ENCODE measurements around the gene BCL6.
A peak's percentile ranks its signal among the peaks of the same experiment; 100 is the strongest.

Gene BCL6

DNA sequence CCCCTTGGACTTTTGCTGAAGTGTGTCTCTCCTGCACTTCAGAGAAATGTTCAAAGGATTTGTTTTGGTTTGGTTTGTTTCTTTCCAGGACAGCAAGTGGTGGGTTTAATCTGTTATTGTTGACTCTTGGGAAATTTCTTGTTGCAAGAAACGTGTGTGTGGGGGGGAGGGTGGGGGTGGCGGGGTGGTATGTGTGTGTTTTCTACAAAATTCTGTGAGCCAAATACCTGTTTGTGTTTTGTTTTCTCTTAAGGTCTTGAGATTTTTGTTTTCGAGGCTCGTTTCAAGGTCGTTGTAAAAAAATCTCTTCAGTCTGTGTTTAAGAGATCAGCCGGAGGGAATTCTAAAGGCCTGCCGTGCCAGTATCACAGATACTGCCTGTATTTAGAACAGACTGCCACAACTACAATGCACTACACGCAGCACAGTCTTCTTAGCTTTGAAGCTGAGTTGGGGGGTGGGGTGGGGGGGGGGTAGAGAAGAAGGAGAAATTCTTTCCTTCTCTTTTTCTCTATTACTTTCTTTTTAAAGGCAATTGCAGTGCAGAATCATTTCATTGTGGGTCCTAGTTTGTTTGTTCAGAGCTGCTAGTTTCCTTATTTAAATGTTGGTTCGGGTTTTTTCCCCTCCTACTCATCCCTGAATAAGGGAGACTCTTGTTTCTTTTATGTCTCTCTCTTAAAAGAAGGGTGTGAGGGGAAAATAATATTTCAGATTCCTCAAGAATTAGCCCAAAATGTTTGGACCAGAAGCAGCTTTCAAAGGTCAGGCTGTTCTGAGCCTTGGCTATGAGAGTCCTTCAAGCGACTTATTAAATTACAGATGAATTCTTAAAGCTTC, 1.4 kb upstream of the BCL6 start:
- POLR2A ChIA-PET: no interaction called here
- TF ChIP-seq TARDBP (IDR thresholded peaks at IDR 0.05): no peak
- TF ChIP-seq, protein P1, sequence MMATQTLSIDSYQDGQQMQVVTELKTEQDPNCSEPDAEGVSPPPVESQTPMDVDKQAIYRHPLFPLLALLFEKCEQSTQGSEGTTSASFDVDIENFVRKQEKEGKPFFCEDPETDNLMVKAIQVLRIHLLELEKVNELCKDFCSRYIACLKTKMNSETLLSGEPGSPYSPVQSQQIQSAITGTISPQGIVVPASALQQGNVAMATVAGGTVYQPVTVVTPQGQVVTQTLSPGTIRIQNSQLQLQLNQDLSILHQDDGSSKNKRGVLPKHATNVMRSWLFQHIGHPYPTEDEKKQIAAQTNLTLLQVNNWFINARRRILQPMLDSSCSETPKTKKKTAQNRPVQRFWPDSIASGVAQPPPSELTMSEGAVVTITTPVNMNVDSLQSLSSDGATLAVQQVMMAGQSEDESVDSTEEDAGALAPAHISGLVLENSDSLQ (IDR thresholded peaks at IDR 0.05): no peak
- no peak for TF ChIP-seq ARNT (IDR thresholded peaks at IDR 0.05)
- TF ChIP-seq BHLHE40 (IDR thresholded peaks at IDR 0.05; ENCODE audit: borderline replicate concordance): no peak
- no peak for TF ChIP-seq SP1 (IDR thresholded peaks at IDR 0.05)
- TF ChIP-seq FOXM1 (IDR thresholded peaks at IDR 0.05; ENCODE audit: borderline replicate concordance): no peak
- TF ChIP-seq ELF4 (IDR thresholded peaks at IDR 0.05): no peak
- no peak for TF ChIP-seq NFRKB (IDR thresholded peaks at IDR 0.05)
- no peak for TF ChIP-seq SUZ12 (IDR thresholded peaks at IDR 0.05)
- no peak for TF ChIP-seq CTBP1 (IDR thresholded peaks at IDR 0.05; ENCODE audit: borderline replicate concordance)
- TF ChIP-seq LEF1 (IDR thresholded peaks at IDR 0.05; ENCODE audit: borderline replicate concordance): no peak
- no peak for TF ChIP-seq L3MBTL2 (conservative IDR thresholded peaks at IDR 0.05)
- CTCF ChIA-PET: interaction anchor here (0.6 to 1.3 kb wide), 6 partner anchors 34 to 1546 kb away, joined by 3 to 5 read pairs (median 3); no protein-coding TSS in a partner anchor
- no peak for DNase-seq (ENCODE audit: extremely low spot score)

DNA sequence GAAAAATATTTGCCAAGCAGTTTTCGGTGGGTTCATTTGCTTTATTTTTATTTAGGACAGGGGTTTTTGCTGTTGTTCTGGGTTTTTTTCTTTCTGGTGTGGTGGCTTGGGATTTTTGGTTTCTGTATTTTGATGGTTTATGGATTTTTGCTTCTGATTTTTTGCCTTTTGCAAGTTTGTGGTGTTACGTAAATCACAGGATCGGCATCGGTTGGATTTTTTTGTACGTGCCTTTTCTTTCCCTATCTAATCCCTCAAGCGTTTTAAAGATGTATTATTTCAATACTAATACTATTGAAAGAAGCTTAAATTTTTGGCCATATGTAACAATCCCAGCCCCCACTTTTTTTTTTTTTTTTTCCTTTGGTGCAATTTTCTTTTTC, 782 bp upstream of the BCL6 start:
- CTCF ChIA-PET: interaction anchor here (0.7 kb wide), 1 partner anchor 1547 kb away, joined by 5 read pairs; no protein-coding TSS in a partner anchor
- no peak for DNase-seq (ENCODE audit: extremely low spot score)
- POLR2A ChIA-PET: interaction anchor here (1.4 kb wide), 2 partner anchors 167 to 1202 kb away, joined by 4 to 5 read pairs; no protein-coding TSS in a partner anchor
- TF ChIP-seq ZNF384 (IDR thresholded peaks at IDR 0.05) (peak; percentile 59; the same call in 1 of the 2 replicates), SUZ12 (IDR thresholded peaks at IDR 0.05) (no peak), FOXA1 (IDR thresholded peaks at IDR 0.05) (no peak), ARNT (IDR thresholded peaks at IDR 0.05) (no peak), TARDBP (IDR thresholded peaks at IDR 0.05) (no peak), ELF4 (IDR thresholded peaks at IDR 0.05) (no peak), FOXK2 (IDR thresholded peaks at IDR 0.05) (no peak), FOXM1 (IDR thresholded peaks at IDR 0.05; ENCODE audit: borderline replicate concordance) (no peak)
- TF ChIP-seq, protein P1 (IDR thresholded peaks at IDR 0.05): no peak

DNA sequence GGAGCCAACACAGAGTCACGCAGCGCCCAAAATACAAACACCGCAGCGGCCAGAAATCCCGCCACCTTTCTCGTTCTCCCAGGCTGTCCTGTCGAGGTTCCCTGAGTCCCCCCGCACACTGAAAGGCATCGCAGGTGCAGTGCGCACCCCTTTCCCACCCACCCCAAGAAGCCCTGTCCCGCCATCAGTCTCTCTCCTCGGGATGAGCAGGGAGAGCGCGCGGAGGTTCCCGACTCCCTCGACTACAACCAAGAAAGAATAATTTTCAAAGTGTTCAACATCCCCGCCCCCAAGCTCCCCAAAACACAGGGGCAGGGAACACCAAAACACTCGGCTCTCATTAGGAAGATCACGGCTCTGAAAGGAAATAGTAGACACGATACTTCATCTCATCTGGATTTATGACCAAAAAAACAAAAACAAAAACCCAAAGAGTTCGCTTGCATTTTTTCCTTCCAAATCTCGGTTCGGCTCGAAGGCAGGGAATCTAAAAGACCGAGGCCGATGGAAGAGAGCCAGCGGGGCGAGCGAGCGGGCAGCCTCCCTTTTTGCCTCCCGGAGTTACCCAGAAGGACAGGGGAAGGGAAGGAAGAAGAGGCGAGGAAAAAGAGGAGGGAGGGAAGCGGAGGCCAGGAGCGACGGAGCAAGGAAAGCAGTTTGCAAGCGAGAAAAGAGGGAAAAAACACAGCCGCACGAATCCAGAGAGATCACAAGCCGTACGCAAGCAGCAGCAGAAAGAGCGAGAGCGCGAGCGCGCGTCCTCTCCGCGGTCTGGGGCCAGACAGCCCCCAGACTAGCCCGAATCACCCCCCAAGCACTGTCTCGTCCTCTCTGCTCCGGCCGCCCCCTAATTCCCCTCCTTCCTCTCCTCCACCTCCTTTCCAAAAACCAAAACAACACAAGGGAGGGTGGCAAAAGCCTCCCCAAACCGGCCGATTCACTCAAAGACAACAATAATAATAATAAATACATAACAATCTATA, 808 bp downstream of the BCL6 start:
- ChIA-PET POLR2A (interaction anchor here (1.0 to 1.4 kb wide), 3 partner anchors 168 to 1203 kb away, joined by 3 to 5 read pairs (median 4); no protein-coding TSS in a partner anchor), CTCF (interaction anchor here (0.6 to 2.5 kb wide), 3 partner anchors 1207 to 1211 kb away, joined by 3 to 23 read pairs (median 3); no protein-coding TSS in a partner anchor)
- DNase-seq (ENCODE audit: extremely low spot score): no peak
- TF ChIP-seq ARNT (IDR thresholded peaks at IDR 0.05) (no peak), FOXM1 (IDR thresholded peaks at IDR 0.05; ENCODE audit: borderline replicate concordance) (no peak), BHLHE40 (IDR thresholded peaks at IDR 0.05; ENCODE audit: borderline replicate concordance) (no peak), ZNF384 (IDR thresholded peaks at IDR 0.05) (no peak), HDGF (IDR thresholded peaks at IDR 0.05; ENCODE audit: borderline replicate concordance) (no peak)
- TF ChIP-seq, protein P1 (IDR thresholded peaks at IDR 0.05): no peak

DNA sequence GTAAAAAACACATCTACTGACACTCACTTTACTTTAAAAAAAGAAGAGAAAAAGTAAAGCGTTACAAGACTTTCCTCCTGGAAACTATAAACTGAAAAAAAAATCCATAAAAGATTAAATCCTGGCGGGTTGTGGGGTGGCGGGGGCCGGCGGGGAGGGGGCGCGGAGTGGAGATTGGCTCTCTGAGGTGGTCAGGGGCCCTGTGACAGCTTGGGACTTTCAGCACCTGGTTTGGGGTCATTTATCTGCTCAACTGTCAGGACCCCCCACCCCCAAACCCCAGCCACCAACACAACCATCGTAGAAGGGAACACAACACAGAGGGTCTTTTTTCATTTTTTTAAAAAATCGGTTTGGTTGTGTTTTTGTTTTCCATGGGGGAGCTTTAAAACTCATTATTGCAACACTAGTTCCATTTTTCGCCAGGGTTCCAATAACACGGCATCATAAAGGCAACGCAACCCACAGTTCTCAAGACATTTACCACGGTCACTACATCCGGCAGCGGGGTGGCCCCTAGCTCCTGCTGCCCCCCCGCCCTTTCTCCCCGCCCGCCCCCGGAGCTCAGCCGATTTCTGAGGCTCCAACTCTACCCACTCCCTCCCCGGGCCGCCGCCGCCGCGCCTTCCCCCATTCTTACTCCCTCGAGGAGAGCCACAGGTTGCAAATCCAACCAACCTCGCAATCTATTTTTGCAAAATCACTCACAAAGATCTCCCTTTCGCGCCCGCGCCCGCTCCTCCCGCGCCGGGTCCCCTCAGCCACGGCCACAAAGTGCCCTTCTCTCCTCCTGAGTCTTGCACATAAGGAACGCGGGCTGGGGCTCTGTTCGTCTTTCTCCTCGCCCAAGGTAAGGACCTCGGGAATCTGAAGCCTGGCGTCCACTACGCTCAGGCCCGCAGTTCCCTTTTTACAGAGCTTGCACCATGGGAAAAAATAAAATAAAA, 1.8 kb downstream of the BCL6 start:
- CTCF ChIA-PET: interaction anchor here (1.0 to 2.5 kb wide), 2 partner anchors 1208 to 1211 kb away, joined by 3 to 23 read pairs; no protein-coding TSS in a partner anchor
- POLR2A ChIA-PET: no interaction called here
- no peak for DNase-seq (ENCODE audit: extremely low spot score)
- TF ChIP-seq ARNT (IDR thresholded peaks at IDR 0.05): no peak
- TF ChIP-seq FOXM1 (IDR thresholded peaks at IDR 0.05; ENCODE audit: borderline replicate concordance): no peak
- no peak for TF ChIP-seq FOXA1 (IDR thresholded peaks at IDR 0.05)
- TF ChIP-seq HDGF (IDR thresholded peaks at IDR 0.05; ENCODE audit: borderline replicate concordance): no peak
- no peak for TF ChIP-seq CTBP1 (IDR thresholded peaks at IDR 0.05; ENCODE audit: borderline replicate concordance)
- no peak for TF ChIP-seq SUZ12 (IDR thresholded peaks at IDR 0.05)
- TF ChIP-seq ELF4 (IDR thresholded peaks at IDR 0.05): no peak
- TF ChIP-seq LEF1 (IDR thresholded peaks at IDR 0.05; ENCODE audit: borderline replicate concordance): no peak
- no peak for TF ChIP-seq TARDBP (IDR thresholded peaks at IDR 0.05)
- TF ChIP-seq, protein P1 (IDR thresholded peaks at IDR 0.05): no peak
- no peak for TF ChIP-seq SP1 (IDR thresholded peaks at IDR 0.05)
- TF ChIP-seq ZNF384 (IDR thresholded peaks at IDR 0.05): no peak
- no peak for TF ChIP-seq BHLHE40 (IDR thresholded peaks at IDR 0.05; ENCODE audit: borderline replicate concordance)
- no peak for TF ChIP-seq NFRKB (IDR thresholded peaks at IDR 0.05)
- TF ChIP-seq FOXK2 (IDR thresholded peaks at IDR 0.05): no peak
